Measurements from ENCODE around the gene LTBP3. TPM values are rescaled to one million over a fixed set of nuclear protein-coding genes. Genes with fewer than 3 reads are reported as not detected.
"Not testable (repeated sequence)": the region's sequence is repeated elsewhere in the genome, so short reads cannot be mapped to it uniquely, and the experiment has no call there.

Gene LTBP3
- total RNA-seq, 1 experiment from 2014 or later = 22.9 TPM

DNA sequence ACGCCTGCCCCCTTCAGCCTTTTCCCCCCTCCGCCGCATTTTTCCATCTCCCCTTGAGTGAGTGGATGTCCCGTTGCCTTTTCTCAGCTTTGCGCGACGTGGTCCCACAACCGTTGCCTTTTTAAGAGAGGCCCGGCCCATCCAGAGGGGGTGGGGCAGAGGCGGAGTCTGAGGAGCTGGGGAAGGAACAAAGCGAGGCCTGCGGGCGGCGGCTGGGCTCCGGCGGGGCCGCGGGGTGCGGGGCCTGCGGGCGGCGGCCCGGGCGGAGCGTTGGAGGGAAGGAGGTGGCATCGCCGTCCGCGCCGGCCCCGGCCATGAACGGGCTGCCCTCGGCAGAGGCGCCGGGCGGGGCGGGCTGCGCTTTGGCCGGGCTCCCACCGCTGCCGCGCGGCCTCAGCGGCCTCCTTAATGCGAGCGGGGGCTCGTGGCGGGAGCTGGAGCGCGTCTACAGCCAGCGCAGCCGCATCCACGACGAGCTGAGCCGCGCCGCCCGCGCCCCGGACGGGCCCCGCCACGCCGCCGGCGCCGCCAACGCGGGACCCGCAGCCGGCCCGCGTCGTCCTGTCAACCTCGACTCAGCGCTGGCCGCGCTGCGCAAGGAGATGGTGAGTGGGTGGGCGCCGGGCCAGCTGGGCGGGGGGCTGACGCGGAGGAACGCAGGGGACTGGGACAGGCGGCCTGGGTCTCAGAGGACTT is 14.3 kb upstream of the LTBP3 start, which contains the start of gene FAM89B:
Gene FAM89B, plus strand, starts transcription at position 183 of the 696 bp plus-strand sequence. Its CDS starts 132 bp downstream, at position 315.
- Histone ChIP-seq H3K4me1 (replicated peaks) (peaks cover 76% of the 10 kb centered on the region), H3K27ac (no peak within 1 kb of the TSS)
- peak; percentile 78 to 97 for DNase-seq (ENCODE audit: low read depth in 1 of 2, low spot score in 2 of 2)

DNA sequence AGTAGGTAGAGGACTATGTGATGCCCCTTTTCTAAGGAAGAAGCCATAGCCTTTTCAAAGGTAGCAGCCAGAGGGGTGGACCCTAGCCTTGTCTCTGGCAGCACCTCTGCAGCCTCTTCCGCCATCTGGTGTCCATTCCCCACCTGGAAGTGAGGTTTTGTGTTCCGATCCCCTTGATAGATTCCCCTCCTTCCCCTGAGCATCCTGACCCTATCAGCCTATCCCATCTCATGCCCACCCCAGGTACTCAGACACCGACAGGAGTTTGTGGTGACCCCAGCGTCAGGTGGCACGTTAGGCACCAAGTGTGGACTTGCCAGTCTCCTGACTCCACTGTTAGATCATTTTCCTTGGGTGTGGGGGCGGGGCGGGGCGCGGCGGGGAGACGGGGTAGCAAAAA is 13.8 kb upstream of the LTBP3 start:
- peaks cover 70% of the 10 kb centered on the region for H3K4me1 ChIP-seq (replicated peaks)
- DNase-seq (ENCODE audit: low read depth in 1 of 2, low spot score in 2 of 2) = peak; percentile 66 to 67
- H3K4me3 ChIP-seq = peak overlapping the region; percentile 80

More for the DNA sequence above, 14.3 kb upstream of the LTBP3 start, which contains the start of gene FAM89B:
- Histone ChIP-seq H3K9me3 (replicated peaks) (no peaks in the 10 kb centered on the region), H3K4me3 (peak within 1 kb of the TSS; percentile 80), H3K27me3 (replicated peaks) (no peaks in the 10 kb centered on the region), H3K36me3 (peaks cover 43% of the 10 kb centered on the region)

DNA sequence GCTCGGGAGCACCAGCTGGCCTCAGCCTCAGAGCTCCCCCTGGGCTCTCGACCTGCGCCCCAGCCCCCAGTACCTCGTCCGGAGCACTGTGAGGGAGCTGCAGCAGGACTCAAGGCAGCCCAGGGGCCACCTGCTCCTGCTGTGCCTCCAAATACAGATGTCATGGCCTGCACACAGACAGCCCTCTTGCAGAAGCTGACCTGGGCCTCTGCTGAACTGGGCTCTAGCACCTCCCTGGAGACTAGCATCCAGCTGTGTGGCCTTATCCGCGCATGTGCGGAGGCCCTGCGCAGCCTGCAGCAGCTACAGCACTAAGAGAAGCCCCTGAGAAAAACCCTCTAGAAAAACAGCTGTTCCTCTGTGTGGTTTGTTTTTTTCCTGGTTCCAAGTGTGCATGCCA is 13.3 kb upstream of the LTBP3 start:
- Histone ChIP-seq H3K27ac (no peak overlapping the region), H3K36me3 (peaks cover 43% of the 10 kb centered on the region), H3K9me3 (replicated peaks) (no peaks in the 10 kb centered on the region), H3K27me3 (replicated peaks) (no peaks in the 10 kb centered on the region), H3K4me3 (peak overlapping the region; percentile 80), H3K4me1 (replicated peaks) (peaks cover 69% of the 10 kb centered on the region)
- DNase-seq (ENCODE audit: low read depth in 1 of 2, low spot score in 2 of 2) = no peak

More for the DNA sequence above, 13.8 kb upstream of the LTBP3 start:
- Histone ChIP-seq H3K9me3 (replicated peaks) (no peaks in the 10 kb centered on the region), H3K27ac (no peak overlapping the region), H3K36me3 (peaks cover 43% of the 10 kb centered on the region), H3K27me3 (replicated peaks) (no peaks in the 10 kb centered on the region)

DNA sequence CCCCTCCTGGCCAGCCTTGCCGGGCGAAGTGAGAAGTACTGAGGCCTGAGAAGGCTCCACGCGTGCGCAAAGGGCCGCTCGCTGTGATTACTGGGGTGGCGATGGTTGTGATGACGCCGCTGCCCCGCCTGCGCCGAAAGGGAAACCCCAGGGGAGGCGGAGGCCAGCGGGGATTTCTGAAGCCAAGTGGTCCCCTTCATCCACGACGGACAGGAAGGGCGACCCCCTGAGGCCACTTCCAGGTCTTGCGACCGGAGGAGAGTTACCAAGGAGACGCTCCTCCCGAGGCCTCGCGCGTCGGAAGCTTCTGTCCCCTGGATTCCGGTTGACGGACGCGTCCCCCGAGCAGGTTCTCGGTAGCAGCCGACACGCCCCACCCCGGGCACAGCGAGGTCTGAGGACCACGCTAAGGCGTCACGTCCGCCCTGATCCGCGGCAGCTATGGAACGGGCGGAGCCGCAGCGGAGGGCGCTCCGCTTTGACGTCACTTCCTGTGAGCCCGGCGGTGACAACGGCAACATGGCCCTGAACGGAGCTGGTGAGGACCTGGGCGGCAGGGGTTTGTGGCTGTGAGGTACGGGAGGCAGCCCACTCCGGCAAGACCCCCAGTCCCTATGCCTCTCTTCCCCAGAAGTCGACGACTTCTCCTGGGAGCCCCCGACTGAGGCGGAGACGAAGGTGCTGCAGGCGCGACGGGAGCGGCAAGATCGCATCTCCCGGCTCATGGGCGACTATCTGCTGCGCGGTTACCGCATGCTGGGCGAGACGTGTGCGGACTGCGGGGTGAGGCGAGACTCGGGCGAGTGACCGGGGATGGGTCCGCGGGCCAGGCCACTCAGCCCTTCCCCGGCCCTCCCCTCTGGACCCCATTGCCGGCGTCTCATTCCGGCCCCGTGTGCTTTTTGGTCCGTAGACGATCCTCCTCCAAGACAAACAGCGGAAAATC is 12.1 kb upstream of the LTBP3 start, which contains the start of gene ZNRD2:
Gene ZNRD2, plus strand, starts transcription at position 505 of the 946 bp plus-strand sequence. Its CDS starts 15 bp downstream, at position 520.
- DNase-seq (ENCODE audit: low read depth in 1 of 2, low spot score in 2 of 2) = peak; percentile 100
- H3K27me3 ChIP-seq (replicated peaks) = no peaks in the 10 kb centered on the region
- H3K4me1 ChIP-seq (replicated peaks) = peaks cover 71% of the 10 kb centered on the region
- H3K27ac ChIP-seq = peak within 1 kb of the TSS; percentile 14
- peak within 1 kb of the TSS; percentile 80 for H3K4me3 ChIP-seq
- H3K36me3 ChIP-seq = peaks cover 36% of the 10 kb centered on the region
- no peaks in the 10 kb centered on the region for H3K9me3 ChIP-seq (replicated peaks)

DNA sequence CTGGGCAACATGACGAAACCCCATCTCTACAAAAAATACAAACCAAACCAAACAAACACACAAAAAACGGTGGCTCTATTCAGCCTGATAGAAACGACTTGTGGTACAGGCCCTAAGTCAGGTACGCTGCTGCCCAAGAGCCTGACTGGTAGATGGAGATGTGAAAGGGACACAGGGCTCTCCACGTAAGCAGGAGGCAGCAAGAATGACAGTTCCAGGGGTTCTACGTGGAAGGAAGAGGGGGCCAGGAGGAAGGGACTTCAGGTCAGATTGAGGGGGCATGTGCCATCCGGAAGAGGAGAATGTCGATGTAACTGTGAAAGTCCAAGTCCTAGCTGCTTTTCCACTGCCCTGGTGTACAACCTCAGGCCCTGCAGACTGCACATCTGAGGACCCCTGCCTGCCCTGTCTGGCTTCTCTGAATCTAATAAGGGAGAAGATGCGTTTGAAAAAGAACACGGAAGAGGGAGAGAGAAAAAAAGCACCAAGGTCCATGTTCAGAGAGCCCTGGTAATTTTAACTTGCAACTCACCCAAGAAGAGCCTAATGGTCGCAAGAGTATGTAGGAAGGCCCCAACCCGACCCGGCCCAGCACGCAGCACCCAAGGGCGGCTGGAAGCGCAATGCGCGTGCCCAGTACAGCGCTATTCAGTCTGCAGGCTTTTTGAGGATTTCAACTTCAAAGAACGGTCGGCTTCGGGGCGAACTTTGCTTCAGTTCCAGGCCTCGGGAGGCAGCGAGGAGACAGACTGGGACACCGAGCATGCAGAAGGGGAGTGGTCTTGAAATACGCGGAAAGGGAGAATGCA is 11.2 kb upstream of the LTBP3 start:
- peak in 1 of 2 experiments; percentile 26 for DNase-seq (ENCODE audit: low read depth in 1 of 2, low spot score in 2 of 2)
- Histone ChIP-seq H3K9me3 (replicated peaks) (no peaks in the 10 kb centered on the region), H3K36me3 (peaks cover 30% of the 10 kb centered on the region), H3K4me1 (replicated peaks) (peaks cover 64% of the 10 kb centered on the region), H3K4me3 (peak overlapping the region; percentile 80), H3K27ac (peak overlapping the region; percentile 14), H3K27me3 (replicated peaks) (no peaks in the 10 kb centered on the region)

DNA sequence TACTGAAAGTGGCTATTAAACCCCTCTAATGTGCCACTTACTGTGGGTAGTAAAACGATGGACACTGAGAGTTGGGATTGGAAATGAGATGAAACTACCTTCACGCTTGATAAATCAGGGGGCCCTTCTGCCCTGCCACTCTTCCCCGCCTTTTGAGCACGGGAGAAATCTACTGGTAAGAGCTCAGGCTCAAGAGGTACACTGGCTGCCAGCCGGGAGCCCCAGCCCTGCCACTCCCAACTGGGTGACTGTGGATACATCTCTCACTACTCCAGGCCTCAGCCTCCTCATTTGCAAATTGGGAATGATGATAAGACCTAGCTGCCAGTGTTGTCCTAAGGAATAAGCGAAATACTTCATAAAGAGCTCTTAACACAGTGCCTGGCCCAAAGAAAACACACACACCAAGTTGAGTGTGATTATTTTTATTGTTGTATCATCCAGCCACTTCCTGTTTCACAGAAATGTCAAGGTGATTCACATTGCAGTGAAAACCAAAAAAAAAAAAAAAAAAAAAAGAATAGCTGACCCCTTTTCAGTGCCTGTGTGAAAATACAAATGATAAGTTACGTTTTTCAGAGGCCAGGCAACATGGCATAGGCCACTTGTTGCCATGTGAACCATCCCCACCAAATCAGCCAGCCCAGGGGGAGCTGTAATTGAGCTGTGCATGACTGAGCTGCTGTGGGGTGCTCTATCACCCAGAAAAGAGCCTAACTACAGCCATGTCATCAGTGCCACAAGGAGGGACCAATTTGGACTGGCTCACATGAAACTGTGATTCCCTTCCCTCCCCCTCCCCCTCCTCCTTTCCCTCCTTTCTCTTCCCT is 7.7 kb upstream of the LTBP3 start:
- no peak overlapping the region for H3K4me3 ChIP-seq
- peak in 1 of 2 experiments; percentile 62 for DNase-seq (ENCODE audit: low read depth in 1 of 2, low spot score in 2 of 2)
- H3K36me3 ChIP-seq = peaks cover 4% of the 10 kb centered on the region; the same call in 1 of the 2 replicates
- peaks cover 37% of the 10 kb centered on the region for H3K4me1 ChIP-seq (replicated peaks)
- H3K9me3 ChIP-seq (replicated peaks) = no peaks in the 10 kb centered on the region
- H3K27ac ChIP-seq = 0 out of 2 replicates have a peak overlapping the region, but pooled peaks have one; percentile 4
- no peaks in the 10 kb centered on the region for H3K27me3 ChIP-seq (replicated peaks)

DNA sequence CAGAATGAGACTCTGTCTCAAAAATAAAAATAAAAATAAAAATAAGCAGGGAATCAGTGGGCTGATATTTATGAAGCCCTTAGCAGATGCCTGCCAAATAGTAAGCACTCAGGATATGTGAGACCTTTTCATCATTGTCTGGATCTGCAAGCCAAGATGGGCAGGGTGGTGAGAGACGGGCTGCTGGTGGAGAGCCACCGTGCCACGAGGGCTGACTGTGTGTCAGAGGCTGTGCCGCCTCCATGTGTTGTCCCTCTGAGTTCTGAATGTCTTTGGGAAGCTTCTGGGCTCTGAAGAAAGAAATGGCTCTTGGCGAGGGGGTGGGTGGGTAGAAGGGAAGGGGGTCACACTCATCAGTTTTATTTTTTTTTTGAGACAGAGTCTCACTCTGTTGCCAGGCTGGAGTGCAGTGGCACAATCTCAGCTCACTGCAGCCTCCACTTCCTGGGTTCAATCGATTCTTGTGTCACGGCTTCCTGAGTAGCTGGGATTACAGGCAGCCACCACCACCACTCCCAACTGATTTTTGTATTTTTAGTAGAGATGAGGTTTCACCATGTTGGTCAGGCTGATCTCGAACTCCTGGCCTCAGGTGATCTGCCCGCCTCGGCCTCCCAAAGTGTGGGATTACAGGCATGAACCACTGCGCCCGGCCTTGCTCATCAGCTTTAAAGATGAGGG is 6.9 kb upstream of the LTBP3 start:
- H3K36me3 ChIP-seq; H3K27me3 ChIP-seq (replicated peaks); DNase-seq (ENCODE audit: low read depth in 1 of 2, low spot score in 2 of 2); H3K27ac ChIP-seq; H3K9me3 ChIP-seq (replicated peaks); H3K4me3 ChIP-seq: not testable (repeated sequence)
- H3K4me1 ChIP-seq (replicated peaks) = peaks cover 43% of the 10 kb centered on the region

DNA sequence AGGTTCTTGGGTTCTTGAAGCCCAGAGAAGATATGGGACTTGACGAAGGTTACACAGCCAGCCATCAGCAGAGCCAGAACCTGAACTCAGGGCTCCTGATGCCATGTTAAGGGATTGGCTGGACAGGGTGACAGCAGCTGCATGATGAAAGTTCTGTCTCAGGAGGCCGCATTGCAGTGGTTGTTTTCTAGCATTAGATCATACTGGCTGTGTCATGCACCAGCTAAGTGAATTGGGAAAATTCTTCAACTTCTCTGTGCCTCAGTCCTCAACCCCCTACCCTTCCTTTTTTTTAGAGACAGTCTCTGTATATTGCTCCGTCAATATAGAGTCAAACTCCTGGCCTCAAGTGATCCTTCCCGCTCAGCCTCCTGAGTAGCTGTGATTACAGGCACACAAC is 5.4 kb upstream of the LTBP3 start:
- no peak for DNase-seq (ENCODE audit: low read depth in 1 of 2, low spot score in 2 of 2)
- no peak overlapping the region for H3K4me3 ChIP-seq
- no peaks in the 10 kb centered on the region; the same call in 1 of the 2 replicates for H3K36me3 ChIP-seq
- peaks cover 46% of the 10 kb centered on the region for H3K4me1 ChIP-seq (replicated peaks)
- H3K27ac ChIP-seq = no peak overlapping the region
- no peaks in the 10 kb centered on the region for H3K9me3 ChIP-seq (replicated peaks)
- H3K27me3 ChIP-seq (replicated peaks) = no peaks in the 10 kb centered on the region

DNA sequence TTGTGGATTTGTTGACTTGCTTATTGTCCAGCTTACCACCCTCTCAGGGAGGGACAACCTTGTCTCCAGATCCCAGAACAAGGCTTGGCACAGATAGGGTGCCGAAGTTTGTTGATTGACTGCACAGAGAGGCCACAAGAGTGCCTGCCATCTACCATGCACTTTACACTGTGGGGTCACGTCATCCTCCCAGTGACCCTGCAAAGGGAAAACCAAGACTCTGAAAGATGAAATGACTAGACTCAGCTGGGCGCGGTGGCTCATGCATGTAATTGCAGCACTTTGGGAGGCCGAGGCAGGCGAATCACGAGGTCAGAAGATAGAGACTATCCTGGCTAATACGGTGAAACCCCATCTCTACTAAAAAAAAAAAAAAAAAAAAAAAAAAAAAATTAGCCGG is 4.6 kb upstream of the LTBP3 start:
- no peak for DNase-seq (ENCODE audit: low read depth in 1 of 2, low spot score in 2 of 2)
- H3K36me3 ChIP-seq = no peaks in the 10 kb centered on the region
- H3K9me3 ChIP-seq (replicated peaks) = no peaks in the 10 kb centered on the region
- no peak overlapping the region for H3K4me3 ChIP-seq
- H3K27me3 ChIP-seq (replicated peaks) = no peaks in the 10 kb centered on the region
- no peak overlapping the region for H3K27ac ChIP-seq
- peaks cover 51% of the 10 kb centered on the region for H3K4me1 ChIP-seq (replicated peaks)

DNA sequence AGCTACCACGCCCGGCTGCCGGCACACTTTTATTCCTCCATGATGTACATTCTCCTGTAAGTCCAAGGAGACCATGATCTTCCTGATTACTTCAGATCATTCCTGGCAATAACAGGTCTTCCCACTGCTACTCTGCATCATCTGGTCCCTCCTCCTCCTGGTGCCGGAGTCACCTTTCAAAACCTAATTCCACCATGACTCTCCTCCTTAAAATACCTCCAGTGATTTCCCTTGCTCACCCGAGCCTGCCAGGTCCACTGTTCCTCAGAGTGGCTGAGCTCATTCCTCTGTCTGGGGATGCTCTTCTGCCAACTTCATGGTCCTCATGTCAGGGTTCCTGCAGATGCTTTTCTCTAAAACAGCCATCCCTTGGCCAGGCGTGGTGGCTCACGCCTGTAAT is 3.9 kb upstream of the LTBP3 start:
- DNase-seq (ENCODE audit: low read depth in 1 of 2, low spot score in 2 of 2) = no peak
- no peak overlapping the region for H3K4me3 ChIP-seq
- peaks cover 59% of the 10 kb centered on the region for H3K4me1 ChIP-seq (replicated peaks)
- H3K27ac ChIP-seq = no peak overlapping the region
- no peaks in the 10 kb centered on the region for H3K27me3 ChIP-seq (replicated peaks)
- H3K9me3 ChIP-seq (replicated peaks) = no peaks in the 10 kb centered on the region
- no peaks in the 10 kb centered on the region for H3K36me3 ChIP-seq

DNA sequence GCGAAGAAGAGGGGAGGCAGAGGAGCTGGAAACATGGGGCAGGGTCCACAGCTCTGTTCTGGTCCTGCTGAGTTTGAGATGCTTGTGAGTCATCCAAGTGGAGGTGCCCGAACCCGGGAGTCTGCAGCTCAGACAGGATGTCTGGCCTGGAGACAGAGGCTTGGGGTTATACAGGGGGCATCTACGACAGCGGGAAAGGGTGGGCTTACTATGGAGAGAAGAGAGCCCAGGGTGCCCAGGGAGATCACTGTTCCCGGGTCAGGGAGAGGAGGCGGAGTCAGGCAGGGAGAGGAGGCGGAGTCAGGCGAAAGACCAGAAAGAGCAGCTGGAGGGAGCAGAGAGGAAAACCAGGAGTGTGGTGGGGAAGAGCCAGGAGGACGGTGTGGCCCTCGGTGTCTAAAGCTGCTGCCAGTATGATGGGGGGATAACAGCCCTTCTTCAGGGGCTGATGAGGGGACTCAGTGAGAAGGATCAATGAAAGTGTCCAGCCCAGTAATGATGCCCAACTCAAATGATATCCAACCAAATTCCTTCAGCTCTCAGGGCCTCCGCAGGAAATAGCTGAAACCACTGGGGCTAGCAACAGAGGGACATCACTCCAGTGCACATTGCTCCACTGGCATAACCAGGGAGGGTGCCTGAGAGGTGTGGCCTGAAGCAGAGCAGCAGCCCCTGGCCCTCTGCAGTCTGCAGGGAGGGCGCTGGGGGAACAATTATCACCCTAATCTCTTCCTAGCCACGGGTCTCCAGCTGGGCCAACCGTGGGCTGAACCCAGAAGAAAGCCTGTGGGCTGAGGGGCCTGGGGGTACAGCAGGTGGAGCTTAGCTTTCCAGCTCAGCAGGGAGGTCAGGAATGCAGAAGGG is 2.6 kb upstream of the LTBP3 start:
- peaks cover 61% of the 10 kb centered on the region for H3K4me1 ChIP-seq (replicated peaks)
- H3K9me3 ChIP-seq (replicated peaks) = no peaks in the 10 kb centered on the region
- H3K36me3 ChIP-seq = no peaks in the 10 kb centered on the region
- peak overlapping the region; percentile 17 for H3K27ac ChIP-seq
- DNase-seq (ENCODE audit: low read depth in 1 of 2, low spot score in 2 of 2) = peak; percentile 81 to 92
- H3K27me3 ChIP-seq (replicated peaks) = no peaks in the 10 kb centered on the region
- no peak overlapping the region for H3K4me3 ChIP-seq

All from SJSA1 (cell line).